ENCODE data around the gene ITGB7. TPM values are rescaled to one million over a fixed set of nuclear protein-coding genes. Genes with fewer than 3 reads are reported as not detected.

Gene ITGB7
- total and polyA plus RNA-seq, 9 of the 15 experiments (the other 6 are each of a cell fraction or from before 2014, with no cell fraction given): 0.06 to 2.0 (median 0.67) TPM

GRCh38 chr12:53235742-53236442 is 28.8 kb upstream of the ITGB7 start:
- ATAC-seq (no peak), DNase-seq (ENCODE audit: extremely low read depth in 1 of 4, low spot score in 3 of 4) (no peak), FAIRE-seq (no peak)
- intact Hi-C loops (cut with micrococcal nuclease): no loop called here
- no peaks in the 10 kb centered on the region for H3K9me3 ChIP-seq (replicated peaks; ENCODE audit: control insufficient read depth, insufficient read depth, low read depth, low read length)
- no peak overlapping the region for H3K4me2 ChIP-seq (ENCODE audit: insufficient read depth, low read length)
- 27% methylated on average over 9 of the region's 9 CpGs for WGBS (ENCODE audit: insufficient coverage, low coverage, missing lambda C conversion rate)
- BruUV-seq (replicated peaks): no TSS peak
- peaks cover 13 to 25% of the 10 kb centered on the region in 2 experiments for H3K4me1 ChIP-seq (replicated peaks in 1 of 2; ENCODE audit: control insufficient read depth in 2 of 2, insufficient read depth in 2 of 2, low read length in 2 of 2)
- H3K27me3 ChIP-seq (ENCODE audit: control insufficient read depth in 2 of 2, insufficient read depth in 2 of 2, low read length in 2 of 2): no peaks in the 10 kb centered on the region
- TF ChIP-seq DIDO1 (tag; IDR thresholded peaks at IDR 0.05; ENCODE audit: low read depth) (no peak), EGR1 (conservative IDR thresholded peaks at IDR 0.05) (0 out of 2 replicates have a peak, but pooled peaks have one; percentile 5)
- ChIA-PET POLR2A (interaction anchor here (1.0 kb wide), 1 partner anchor 13 kb away, joined by 3 read pairs; no protein-coding TSS in a partner anchor), CTCF (ENCODE audit: low intra/inter-chr PET ratio) (no interaction called here)
- no peak overlapping the region for H3K27ac ChIP-seq (ENCODE audit: extremely low read depth, low read depth, low read length)
- H3K36me3 ChIP-seq (ENCODE audit: control insufficient read depth, insufficient read depth, low read length): no peaks in the 10 kb centered on the region
- H2AFZ ChIP-seq (ENCODE audit: low read depth, low read length): peak overlapping the region; percentile 26
- no peak overlapping the region for H3K4me3 ChIP-seq
- H3K79me2 ChIP-seq (ENCODE audit: control insufficient read depth, insufficient read depth, low read length): no peaks in the 10 kb centered on the region
- H4K20me1 ChIP-seq (replicated peaks; ENCODE audit: control insufficient read depth, insufficient read depth, low read length): no peaks in the 10 kb centered on the region
- in situ Hi-C loops (cut with MboI): no loop called here
- H3K9ac ChIP-seq (ENCODE audit: insufficient read depth in 1 of 2, low read depth in 2 of 2, low read length in 2 of 2): peak overlapping the region in 1 of 2 experiments; percentile 62; a peak in 2 of 4 replicates
- H3K9me1 ChIP-seq (ENCODE audit: control insufficient read depth, insufficient read depth, low read length): no peaks in the 10 kb centered on the region

DNA sequence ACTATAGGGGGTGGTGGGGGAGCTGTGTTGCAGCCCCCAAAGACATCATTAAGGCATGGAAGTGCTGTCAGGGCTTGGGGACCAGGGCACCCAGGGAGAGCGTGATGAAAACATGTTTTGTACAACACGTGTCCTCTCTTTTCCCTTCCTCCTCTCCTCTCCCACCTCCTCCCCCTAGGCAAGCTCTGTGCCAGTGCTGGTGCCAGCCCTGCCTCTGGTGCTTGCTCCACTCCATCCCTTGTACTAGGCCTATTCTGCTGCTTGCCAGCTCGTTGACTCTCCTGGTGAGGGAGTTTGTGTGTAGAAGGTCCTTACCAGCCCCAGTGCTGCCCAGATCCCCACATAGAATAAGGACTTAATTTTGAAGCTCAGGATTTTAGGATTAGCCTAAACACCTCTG is 28.1 kb upstream of the ITGB7 start:
- POLR2A ChIA-PET: interaction anchor here (0.6 kb wide), 2 partner anchors 18 to 46 kb away, joined by 3 read pairs; no protein-coding TSS in a partner anchor
- peaks cover 13 to 28% of the 10 kb centered on the region in 2 experiments for H3K4me1 ChIP-seq (replicated peaks in 1 of 2; ENCODE audit: control insufficient read depth in 2 of 2, insufficient read depth in 2 of 2, low read length in 2 of 2)
- no peaks in the 10 kb centered on the region for H3K79me2 ChIP-seq (ENCODE audit: control insufficient read depth, insufficient read depth, low read length)
- H3K9me1 ChIP-seq (ENCODE audit: control insufficient read depth, insufficient read depth, low read length): no peaks in the 10 kb centered on the region
- no peak overlapping the region for H3K4me3 ChIP-seq
- intact Hi-C loops (cut with micrococcal nuclease) (no loop called here), in situ Hi-C loops (cut with MboI) (no loop called here)
- no peaks in the 10 kb centered on the region for H3K36me3 ChIP-seq (ENCODE audit: control insufficient read depth, insufficient read depth, low read length)
- H3K27ac ChIP-seq (ENCODE audit: extremely low read depth, low read depth, low read length): no peak overlapping the region
- DNase-seq (ENCODE audit: extremely low read depth in 1 of 4, low spot score in 3 of 4) (no peak), FAIRE-seq (no peak), ATAC-seq (no peak)
- H3K27me3 ChIP-seq (ENCODE audit: control insufficient read depth in 2 of 2, insufficient read depth in 2 of 2, low read length in 2 of 2): no peaks in the 10 kb centered on the region
- no peaks in the 10 kb centered on the region for H3K9me3 ChIP-seq (replicated peaks; ENCODE audit: control insufficient read depth, insufficient read depth, low read depth, low read length)
- no peak overlapping the region for H2AFZ ChIP-seq (ENCODE audit: low read depth, low read length)
- no TSS peak for BruUV-seq (replicated peaks)
- 18% methylated on average over 3 of the region's 3 CpGs for WGBS (ENCODE audit: insufficient coverage, low coverage, missing lambda C conversion rate)
- CTCF ChIA-PET (ENCODE audit: low intra/inter-chr PET ratio): interaction anchor here (1.0 kb wide), 1 partner anchor 11 kb away, joined by 3 read pairs; no protein-coding TSS in a partner anchor
- no peak overlapping the region for H3K4me2 ChIP-seq (ENCODE audit: insufficient read depth, low read length)
- no peaks in the 10 kb centered on the region for H4K20me1 ChIP-seq (replicated peaks; ENCODE audit: control insufficient read depth, insufficient read depth, low read length)
- H3K9ac ChIP-seq (ENCODE audit: insufficient read depth in 1 of 2, low read depth in 2 of 2, low read length in 2 of 2): no peak overlapping the region
- TF ChIP-seq MAFG (tag; conservative IDR thresholded peaks at IDR 0.05) (no peak), DEAF1 (CRISPR knock-in tag; IDR thresholded peaks at IDR 0.05) (no peak), MCM5 (IDR thresholded peaks at IDR 0.05; ENCODE audit: low read depth) (no peak), ETV5 (CRISPR knock-in tag; IDR thresholded peaks at IDR 0.05; ENCODE audit: low read depth) (no peak)
- TF ChIP-seq, protein P1, sequence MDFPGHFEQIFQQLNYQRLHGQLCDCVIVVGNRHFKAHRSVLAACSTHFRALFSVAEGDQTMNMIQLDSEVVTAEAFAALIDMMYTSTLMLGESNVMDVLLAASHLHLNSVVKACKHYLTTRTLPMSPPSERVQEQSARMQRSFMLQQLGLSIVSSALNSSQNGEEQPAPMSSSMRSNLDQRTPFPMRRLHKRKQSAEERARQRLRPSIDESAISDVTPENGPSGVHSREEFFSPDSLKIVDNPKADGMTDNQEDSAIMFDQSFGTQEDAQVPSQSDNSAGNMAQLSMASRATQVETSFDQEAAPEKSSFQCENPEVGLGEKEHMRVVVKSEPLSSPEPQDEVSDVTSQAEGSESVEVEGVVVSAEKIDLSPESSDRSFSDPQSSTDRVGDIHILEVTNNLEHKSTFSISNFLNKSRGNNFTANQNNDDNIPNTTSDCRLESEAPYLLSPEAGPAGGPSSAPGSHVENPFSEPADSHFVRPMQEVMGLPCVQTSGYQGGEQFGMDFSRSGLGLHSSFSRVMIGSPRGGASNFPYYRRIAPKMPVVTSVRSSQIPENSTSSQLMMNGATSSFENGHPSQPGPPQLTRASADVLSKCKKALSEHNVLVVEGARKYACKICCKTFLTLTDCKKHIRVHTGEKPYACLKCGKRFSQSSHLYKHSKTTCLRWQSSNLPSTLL (IDR thresholded peaks at IDR 0.05): no peak
- TF ChIP-seq, protein P2, sequence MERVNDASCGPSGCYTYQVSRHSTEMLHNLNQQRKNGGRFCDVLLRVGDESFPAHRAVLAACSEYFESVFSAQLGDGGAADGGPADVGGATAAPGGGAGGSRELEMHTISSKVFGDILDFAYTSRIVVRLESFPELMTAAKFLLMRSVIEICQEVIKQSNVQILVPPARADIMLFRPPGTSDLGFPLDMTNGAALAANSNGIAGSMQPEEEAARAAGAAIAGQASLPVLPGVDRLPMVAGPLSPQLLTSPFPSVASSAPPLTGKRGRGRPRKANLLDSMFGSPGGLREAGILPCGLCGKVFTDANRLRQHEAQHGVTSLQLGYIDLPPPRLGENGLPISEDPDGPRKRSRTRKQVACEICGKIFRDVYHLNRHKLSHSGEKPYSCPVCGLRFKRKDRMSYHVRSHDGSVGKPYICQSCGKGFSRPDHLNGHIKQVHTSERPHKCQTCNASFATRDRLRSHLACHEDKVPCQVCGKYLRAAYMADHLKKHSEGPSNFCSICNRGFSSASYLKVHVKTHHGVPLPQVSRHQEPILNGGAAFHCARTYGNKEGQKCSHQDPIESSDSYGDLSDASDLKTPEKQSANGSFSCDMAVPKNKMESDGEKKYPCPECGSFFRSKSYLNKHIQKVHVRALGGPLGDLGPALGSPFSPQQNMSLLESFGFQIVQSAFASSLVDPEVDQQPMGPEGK (CRISPR knock-in tag; IDR thresholded peaks at IDR 0.05; ENCODE audit: borderline replicate concordance): no peak
